Measurements from ENCODE around the gene PCCA.
"Not testable (repeated sequence)": the region's sequence is repeated elsewhere in the genome, so short reads cannot be mapped to it uniquely, and the experiment has no call there.

PCCA gene

GRCh38 chr13:100560498-100561157 lies 471.7 kb downstream of the PCCA start:
- no peak for DNase-seq

DNA sequence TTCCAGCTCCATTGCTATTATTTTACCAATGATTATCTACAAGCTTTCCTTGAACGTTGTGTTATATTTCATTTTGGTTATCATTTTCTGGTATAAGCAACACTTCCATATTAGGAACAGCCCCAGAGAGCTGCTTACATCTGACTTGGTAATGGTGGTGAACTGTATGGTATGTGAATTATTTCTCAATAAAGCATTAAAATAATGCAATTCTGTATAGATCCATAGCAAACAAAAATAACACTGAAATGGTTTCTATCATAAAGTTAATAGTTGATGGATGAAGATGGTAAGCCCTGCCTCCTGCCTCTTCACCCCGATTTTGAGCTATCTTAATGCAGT lies 472.2 kb downstream of the PCCA start:
- no peak for DNase-seq

DNA sequence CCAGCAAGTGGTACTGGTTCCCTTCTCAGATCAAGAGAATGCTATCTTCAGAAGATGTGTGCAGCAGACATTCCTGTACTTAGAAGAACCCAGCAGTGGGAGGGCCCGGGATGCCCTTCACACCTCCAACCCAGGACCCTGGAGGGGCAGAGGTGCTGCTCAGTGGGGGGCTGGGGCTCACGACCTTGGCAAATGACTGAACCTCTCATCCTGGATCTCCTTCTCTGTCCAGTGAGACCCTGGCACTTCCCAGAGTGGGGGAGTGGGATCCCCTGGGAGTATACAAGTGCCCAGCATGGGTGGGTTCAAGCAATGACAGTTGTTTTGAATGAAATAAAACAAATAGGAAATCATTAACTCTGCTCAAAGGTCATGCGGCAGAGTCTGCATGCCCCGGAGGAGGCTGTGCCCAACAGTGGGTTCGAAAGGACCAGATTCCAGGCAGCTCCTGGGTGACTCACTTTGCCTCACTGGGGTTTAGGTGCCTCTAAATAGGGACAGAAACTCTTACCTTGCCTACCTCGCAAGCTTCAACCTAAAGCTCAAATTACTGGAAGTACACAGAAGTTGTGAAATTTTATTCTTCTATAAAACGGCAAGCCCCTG lies 472.8 kb downstream of the PCCA start:
- no peak for DNase-seq

DNA sequence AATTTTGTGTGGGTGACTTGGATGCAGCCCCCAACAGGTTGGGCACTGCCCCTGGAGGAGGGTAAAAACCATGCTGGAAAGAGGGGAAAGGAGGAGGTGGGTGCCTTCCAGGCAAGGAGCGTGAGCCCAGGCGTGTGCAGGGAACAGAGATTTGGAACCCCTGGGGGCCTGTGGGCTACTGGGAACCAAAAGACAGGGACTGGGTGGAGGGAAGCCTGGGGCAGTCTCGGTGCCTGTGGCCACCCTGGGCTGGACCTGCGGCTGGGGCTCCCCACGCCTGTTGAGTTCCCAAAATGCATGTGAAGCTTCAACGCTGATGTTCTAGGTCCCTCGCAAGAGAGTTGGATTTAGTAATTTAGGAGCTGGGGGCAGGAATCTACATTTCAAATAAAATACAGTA lies 474.9 kb downstream of the PCCA start:
- DNase-seq: no peak

GRCh38 chr13:100564444-100565223 lies 475.7 kb downstream of the PCCA start:
- no peak for DNase-seq

DNA sequence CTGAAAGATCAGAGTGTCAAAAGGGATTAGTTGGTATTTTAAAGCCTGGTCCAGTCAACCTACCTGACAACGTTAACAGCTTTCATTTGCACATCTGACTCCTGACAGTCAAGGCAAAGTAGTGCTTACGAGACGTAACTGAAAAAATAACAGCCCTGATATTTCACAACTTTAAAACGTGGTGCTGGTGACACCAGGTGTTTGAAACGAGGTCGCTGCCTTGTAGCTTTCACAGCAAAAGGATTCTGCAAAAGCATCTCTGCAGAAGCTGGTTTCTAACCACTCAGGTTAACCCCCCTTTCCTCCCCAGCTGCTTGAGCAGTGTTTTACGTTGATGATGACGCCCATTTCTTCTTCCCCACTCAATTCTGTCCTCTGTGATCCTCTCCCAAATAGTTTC lies 476.4 kb downstream of the PCCA start:
- no peak for DNase-seq

GRCh38 chr13:100566543-100566942 lies 477.6 kb downstream of the PCCA start:
- no peak for DNase-seq

- peak; percentile 71 for DNase-seq
Observed at GRCh38 chr13:100573121-100573520, 484.2 kb downstream of the PCCA start.

- not testable (repeated sequence) for DNase-seq
Observed at GRCh38 chr13:100577239-100577638, 488.3 kb downstream of the PCCA start.

All from NCI-H1694 (cell line).